Measurements from ENCODE around the gene ERCC3. TPM values are rescaled to one million over a fixed set of nuclear protein-coding genes. Genes with fewer than 3 reads are reported as not detected.

Gene ERCC3
- polyA plus RNA-seq, 1 of the 3 experiments (the other 2 are of a cell fraction) = 84.8 TPM

DNA sequence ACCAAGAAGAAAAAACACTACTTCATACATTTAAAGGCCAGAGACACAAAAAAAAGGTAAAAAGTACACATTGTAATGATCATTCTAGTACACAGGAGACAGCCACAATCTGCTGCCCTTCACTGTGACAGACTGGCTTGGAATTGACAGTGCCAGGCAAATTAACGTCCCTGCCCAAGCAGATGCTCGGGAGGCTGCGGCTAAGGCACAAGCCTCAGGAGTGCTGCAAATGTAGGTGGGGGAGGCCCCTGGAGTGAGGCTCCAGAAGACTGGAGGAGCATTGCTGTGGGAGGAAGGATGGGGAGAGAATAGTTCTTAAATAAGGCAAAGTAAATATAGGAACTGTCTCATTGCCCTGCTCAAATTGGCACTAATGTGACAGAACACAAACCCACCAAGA lies 18.6 kb downstream of the ERCC3 start:
- Histone ChIP-seq H3F3A (replicated peaks; ENCODE audit: insufficient read depth) (no peaks in the 10 kb centered on the region), H3K27ac (ENCODE audit: low read depth in 2 of 2, low read length in 1 of 2) (no peak overlapping the region), H4K20me1 (ENCODE audit: insufficient read depth) (no peaks in the 10 kb centered on the region; the same call in 1 of the 2 replicates), H3K9me3 (no peaks in the 10 kb centered on the region), H3K27me3 (ENCODE audit: insufficient read depth) (no peaks in the 10 kb centered on the region), H3K79me2 (ENCODE audit: insufficient read depth) (peaks cover 12% of the 10 kb centered on the region; the same call in 1 of the 2 replicates), H3K9me2 (no peaks in the 10 kb centered on the region), H3K4me1 (ENCODE audit: control insufficient read depth in 1 of 2, insufficient read depth in 2 of 2, low read depth in 1 of 2, low read length in 1 of 2) (no peaks in the 10 kb centered on the region), H2AFZ (ENCODE audit: low read depth) (no peak overlapping the region), H3K4me2 (no peak overlapping the region), H3K9ac (no peak overlapping the region), H3K4me3 (ENCODE audit: low read depth in 2 of 2, low read length in 1 of 2) (no peak overlapping the region), H3K36me3 (replicated peaks in 1 of 2; ENCODE audit: control insufficient read depth in 1 of 2, insufficient read depth in 2 of 2, low read length in 1 of 2) (peaks cover 57 to 75% of the 10 kb centered on the region in 2 experiments)
- no peak for DNase-seq
- TF ChIP-seq POLR2AphosphoS5 (IDR thresholded peaks at IDR 0.05; ENCODE audit: low read depth, low read length) = no peak
- no peak for TF ChIP-seq NFIC (IDR thresholded peaks at IDR 0.05; ENCODE audit: borderline replicate concordance)
- TF ChIP-seq, protein P1, sequence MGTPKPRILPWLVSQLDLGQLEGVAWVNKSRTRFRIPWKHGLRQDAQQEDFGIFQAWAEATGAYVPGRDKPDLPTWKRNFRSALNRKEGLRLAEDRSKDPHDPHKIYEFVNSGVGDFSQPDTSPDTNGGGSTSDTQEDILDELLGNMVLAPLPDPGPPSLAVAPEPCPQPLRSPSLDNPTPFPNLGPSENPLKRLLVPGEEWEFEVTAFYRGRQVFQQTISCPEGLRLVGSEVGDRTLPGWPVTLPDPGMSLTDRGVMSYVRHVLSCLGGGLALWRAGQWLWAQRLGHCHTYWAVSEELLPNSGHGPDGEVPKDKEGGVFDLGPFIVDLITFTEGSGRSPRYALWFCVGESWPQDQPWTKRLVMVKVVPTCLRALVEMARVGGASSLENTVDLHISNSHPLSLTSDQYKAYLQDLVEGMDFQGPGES (IDR thresholded peaks at IDR 0.05; ENCODE audit: low read depth, low read length) = no peak
- TF ChIP-seq RFX5 (IDR thresholded peaks at IDR 0.05; ENCODE audit: low read length) = no peak
- TF ChIP-seq TAF1 (IDR thresholded peaks at IDR 0.05; ENCODE audit: borderline replicate concordance, low read depth, low read length) = no peak
- TF ChIP-seq GATA2 (CRISPR knock-in tag; IDR thresholded peaks at IDR 0.05) = no peak
- no peak for TF ChIP-seq GABPA (IDR thresholded peaks at IDR 0.05; ENCODE audit: low read depth)
- POLR2A ChIA-PET = interaction anchor here (1.6 kb wide), 1 partner anchor 19 kb away, joined by 7 read pairs; the partner anchor contains the start of gene ERCC3
- 97% methylated on average over 3 of the region's 3 CpGs for WGBS (ENCODE audit: low lambda C conversion rate)
- CTCF ChIA-PET = no interaction called here

DNA sequence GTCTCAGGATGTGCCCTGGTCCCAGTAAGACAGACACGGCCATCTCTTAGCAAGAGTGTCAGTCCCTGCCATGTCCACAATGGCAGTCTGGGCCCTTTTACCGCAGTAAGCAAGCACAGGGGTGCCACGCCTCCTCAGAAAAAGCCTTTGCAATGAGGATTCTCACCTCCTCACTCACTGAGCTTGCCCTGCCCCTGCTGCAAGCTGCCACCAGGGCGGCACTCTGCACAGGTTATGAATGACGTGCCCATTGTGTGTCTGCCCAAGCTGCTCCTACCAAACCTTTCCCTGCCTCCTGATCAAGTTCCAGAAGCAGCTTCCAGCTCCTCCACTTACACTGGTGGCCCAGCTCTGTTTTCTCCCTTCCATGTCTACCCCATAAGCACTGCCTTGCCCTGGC lies 23.3 kb downstream of the ERCC3 start:
- Histone ChIP-seq H3K27ac (ENCODE audit: low read depth in 2 of 2, low read length in 1 of 2) (no peak overlapping the region), H4K20me1 (ENCODE audit: insufficient read depth) (no peaks in the 10 kb centered on the region; the same call in 1 of the 2 replicates), H3K27me3 (ENCODE audit: insufficient read depth) (no peaks in the 10 kb centered on the region), H3K79me2 (ENCODE audit: insufficient read depth) (peaks cover 12% of the 10 kb centered on the region; the same call in 1 of the 2 replicates), H3K4me2 (no peak overlapping the region), H3K9me3 (no peaks in the 10 kb centered on the region), H3F3A (replicated peaks; ENCODE audit: insufficient read depth) (no peaks in the 10 kb centered on the region), H3K4me3 (ENCODE audit: low read depth in 2 of 2, low read length in 1 of 2) (no peak overlapping the region), H3K9me2 (no peaks in the 10 kb centered on the region), H3K9ac (no peak overlapping the region), H3K4me1 (ENCODE audit: control insufficient read depth in 1 of 2, insufficient read depth in 2 of 2, low read depth in 1 of 2, low read length in 1 of 2) (no peaks in the 10 kb centered on the region), H2AFZ (ENCODE audit: low read depth) (no peak overlapping the region), H3K36me3 (replicated peaks in 1 of 2; ENCODE audit: control insufficient read depth in 1 of 2, insufficient read depth in 2 of 2, low read length in 1 of 2) (peaks cover 60 to 65% of the 10 kb centered on the region in 2 experiments)
- no peak for TF ChIP-seq JUND (IDR thresholded peaks at IDR 0.05)
- no peak for TF ChIP-seq RXRA (IDR thresholded peaks at IDR 0.05; ENCODE audit: borderline replicate concordance, low read depth)
- no peak for TF ChIP-seq POLR2AphosphoS5 (IDR thresholded peaks at IDR 0.05; ENCODE audit: low read depth, low read length)
- ChIA-PET POLR2A (no interaction called here), CTCF (interaction anchor here (1.1 to 1.7 kb wide), 3 partner anchors 10 to 54 kb away, joined by 3 to 6 read pairs (median 3); no protein-coding TSS in a partner anchor)
- WGBS (ENCODE audit: low lambda C conversion rate) = 100% methylated on average over 3 of the region's 5 CpGs
- DNase-seq = no peak

DNA sequence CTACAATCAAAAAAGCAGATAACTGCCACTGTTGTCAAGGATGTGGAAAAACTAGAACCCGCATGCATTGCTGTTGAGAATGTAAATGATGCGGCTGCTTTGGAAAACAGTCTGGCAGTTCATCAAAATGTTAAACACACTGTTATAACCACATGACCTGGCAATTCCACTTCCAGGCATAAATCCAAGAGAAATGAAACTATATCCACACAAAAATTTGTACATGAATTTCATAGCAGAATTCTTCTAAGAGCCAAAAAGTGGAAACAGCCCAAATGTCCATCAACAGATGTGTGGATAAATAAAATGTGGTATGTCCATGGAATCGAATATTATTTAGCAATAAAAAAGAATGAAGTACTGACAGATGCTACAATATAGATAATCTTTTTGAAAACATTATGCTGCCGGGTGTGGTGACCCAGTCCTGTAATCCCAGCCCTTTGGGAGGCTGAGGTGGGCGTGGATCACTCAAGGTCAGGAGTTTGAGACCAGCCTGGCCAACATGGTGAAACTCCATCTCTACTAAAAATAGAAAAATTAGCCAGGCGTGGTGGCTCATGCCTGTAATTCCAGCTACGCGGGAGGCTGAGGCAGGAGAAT lies 32.0 kb downstream of the ERCC3 start:
- CTCF ChIA-PET = no interaction called here
- Histone ChIP-seq H3K27ac (ENCODE audit: low read depth in 2 of 2, low read length in 1 of 2) (no peak overlapping the region), H3K9me2 (no peaks in the 10 kb centered on the region), H3K36me3 (replicated peaks in 1 of 2; ENCODE audit: control insufficient read depth in 1 of 2, insufficient read depth in 2 of 2, low read length in 1 of 2) (peaks cover 48 to 51% of the 10 kb centered on the region in 2 experiments), H3K9me3 (no peaks in the 10 kb centered on the region), H3K27me3 (ENCODE audit: insufficient read depth) (no peaks in the 10 kb centered on the region), H3F3A (replicated peaks; ENCODE audit: insufficient read depth) (peaks cover 4% of the 10 kb centered on the region), H3K79me2 (ENCODE audit: insufficient read depth) (no peaks in the 10 kb centered on the region), H2AFZ (ENCODE audit: low read depth) (no peak overlapping the region), H3K4me3 (ENCODE audit: low read depth in 2 of 2, low read length in 1 of 2) (no peak overlapping the region), H3K4me1 (ENCODE audit: control insufficient read depth in 1 of 2, insufficient read depth in 2 of 2, low read depth in 1 of 2, low read length in 1 of 2) (no peaks in the 10 kb centered on the region), H4K20me1 (ENCODE audit: insufficient read depth) (no peaks in the 10 kb centered on the region), H3K9ac (no peak overlapping the region), H3K4me2 (no peak overlapping the region)
- TF ChIP-seq, protein P2, sequence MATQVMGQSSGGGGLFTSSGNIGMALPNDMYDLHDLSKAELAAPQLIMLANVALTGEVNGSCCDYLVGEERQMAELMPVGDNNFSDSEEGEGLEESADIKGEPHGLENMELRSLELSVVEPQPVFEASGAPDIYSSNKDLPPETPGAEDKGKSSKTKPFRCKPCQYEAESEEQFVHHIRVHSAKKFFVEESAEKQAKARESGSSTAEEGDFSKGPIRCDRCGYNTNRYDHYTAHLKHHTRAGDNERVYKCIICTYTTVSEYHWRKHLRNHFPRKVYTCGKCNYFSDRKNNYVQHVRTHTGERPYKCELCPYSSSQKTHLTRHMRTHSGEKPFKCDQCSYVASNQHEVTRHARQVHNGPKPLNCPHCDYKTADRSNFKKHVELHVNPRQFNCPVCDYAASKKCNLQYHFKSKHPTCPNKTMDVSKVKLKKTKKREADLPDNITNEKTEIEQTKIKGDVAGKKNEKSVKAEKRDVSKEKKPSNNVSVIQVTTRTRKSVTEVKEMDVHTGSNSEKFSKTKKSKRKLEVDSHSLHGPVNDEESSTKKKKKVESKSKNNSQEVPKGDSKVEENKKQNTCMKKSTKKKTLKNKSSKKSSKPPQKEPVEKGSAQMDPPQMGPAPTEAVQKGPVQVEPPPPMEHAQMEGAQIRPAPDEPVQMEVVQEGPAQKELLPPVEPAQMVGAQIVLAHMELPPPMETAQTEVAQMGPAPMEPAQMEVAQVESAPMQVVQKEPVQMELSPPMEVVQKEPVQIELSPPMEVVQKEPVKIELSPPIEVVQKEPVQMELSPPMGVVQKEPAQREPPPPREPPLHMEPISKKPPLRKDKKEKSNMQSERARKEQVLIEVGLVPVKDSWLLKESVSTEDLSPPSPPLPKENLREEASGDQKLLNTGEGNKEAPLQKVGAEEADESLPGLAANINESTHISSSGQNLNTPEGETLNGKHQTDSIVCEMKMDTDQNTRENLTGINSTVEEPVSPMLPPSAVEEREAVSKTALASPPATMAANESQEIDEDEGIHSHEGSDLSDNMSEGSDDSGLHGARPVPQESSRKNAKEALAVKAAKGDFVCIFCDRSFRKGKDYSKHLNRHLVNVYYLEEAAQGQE (IDR thresholded peaks at IDR 0.05; ENCODE audit: low read depth, low read length) = no peak
- TF ChIP-seq, protein P3, sequence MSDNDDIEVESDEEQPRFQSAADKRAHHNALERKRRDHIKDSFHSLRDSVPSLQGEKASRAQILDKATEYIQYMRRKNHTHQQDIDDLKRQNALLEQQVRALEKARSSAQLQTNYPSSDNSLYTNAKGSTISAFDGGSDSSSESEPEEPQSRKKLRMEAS (IDR thresholded peaks at IDR 0.05; ENCODE audit: low read depth) = no peak
- TF ChIP-seq RCOR1 (IDR thresholded peaks at IDR 0.05; ENCODE audit: low read length) (no peak), RFX5 (IDR thresholded peaks at IDR 0.05; ENCODE audit: low read length) (no peak)
- POLR2A ChIA-PET = no interaction called here
- WGBS (ENCODE audit: low lambda C conversion rate) = 96% methylated on average over 8 of the region's 8 CpGs
- no peak for DNase-seq
